Muscle layer of duodenum (tissue), 2 donors: ENCODE data around the gene WNT7A.

Experiments
- H3K27ac ChIP-seq: one replicate; pipeline ENCODE4 v1.7.0; 2013; ENCODE audit warnings: mild to moderate bottlenecking, low read length
- H3K27me3 ChIP-seq: one replicate; pipeline ENCODE4 v1.7.0; 2013; ENCODE audit warnings: low read depth, mild to moderate bottlenecking, control low read depth, low read length
- H3K36me3 ChIP-seq, 2 donors: one replicate each; pipeline ENCODE4 v1.7.0; 2013; ENCODE audit warnings: low read length in 2 of 2, control low read depth in 1 of 2, mild to moderate bottlenecking in 1 of 2; ENCODE audit not compliant: insufficient read depth in 2 of 2, control insufficient read depth in 1 of 2
- H3K4me1 ChIP-seq, 2 donors: one replicate each; pipeline ENCODE4 v1.7.0; 2013; ENCODE audit warnings: low read length in 2 of 2, mild to moderate bottlenecking in 2 of 2, control low read depth in 1 of 2, moderate library complexity in 1 of 2; ENCODE audit not compliant: insufficient read depth in 2 of 2, control insufficient read depth in 1 of 2
- H3K4me3 ChIP-seq, 2 donors: one replicate each; pipeline ENCODE4 v1.7.0; 2013; ENCODE audit warnings: low read length in 2 of 2, low read depth in 1 of 2, mild to moderate bottlenecking in 1 of 2
- H3K9me3 ChIP-seq, 2 donors: one replicate each; pipeline ENCODE4 v1.7.0; 2013; ENCODE audit warnings: low read length in 2 of 2, control low read depth in 1 of 2, mild to moderate bottlenecking in 1 of 2; ENCODE audit not compliant: control insufficient read depth in 1 of 2
- donor health status: healthy.

Gene WNT7A

GRCh38 chr3:13841826-13842225, 38.0 kb downstream of the WNT7A start:
- Histone ChIP-seq H3K36me3 (no peaks in the 10 kb centered on the region), H3K9me3 (no peaks in the 10 kb centered on the region), H3K4me1 (no peaks in the 10 kb centered on the region), H3K27ac (no peak overlapping the region), H3K27me3 (no peaks in the 10 kb centered on the region), H3K4me3 (no peak overlapping the region)

- Histone ChIP-seq H3K36me3 (no peaks in the 10 kb centered on the region), H3K9me3 (no peaks in the 10 kb centered on the region), H3K27ac (no peak overlapping the region), H3K4me3 (no peak overlapping the region), H3K27me3 (no peaks in the 10 kb centered on the region), H3K4me1 (no peaks in the 10 kb centered on the region)
These were observed 38.7 kb downstream of the WNT7A start for GRCh38 chr3:13841141-13841540.

GRCh38 chr3:13840456-13840855, 39.4 kb downstream of the WNT7A start:
- Histone ChIP-seq H3K9me3 (no peaks in the 10 kb centered on the region), H3K27me3 (no peaks in the 10 kb centered on the region), H3K27ac (no peak overlapping the region), H3K4me1 (no peaks in the 10 kb centered on the region), H3K4me3 (no peak overlapping the region), H3K36me3 (no peaks in the 10 kb centered on the region)

GRCh38 chr3:13839726-13840340, 40.0 kb downstream of the WNT7A start:
- Histone ChIP-seq H3K4me1 (no peaks in the 10 kb centered on the region), H3K36me3 (no peaks in the 10 kb centered on the region), H3K27me3 (no peaks in the 10 kb centered on the region), H3K9me3 (no peaks in the 10 kb centered on the region), H3K4me3 (no peak overlapping the region), H3K27ac (no peak overlapping the region)

GRCh38 chr3:13839253-13839652, 40.6 kb downstream of the WNT7A start:
- Histone ChIP-seq H3K27ac (no peak overlapping the region), H3K9me3 (no peaks in the 10 kb centered on the region), H3K27me3 (no peaks in the 10 kb centered on the region), H3K36me3 (no peaks in the 10 kb centered on the region), H3K4me3 (no peak overlapping the region), H3K4me1 (no peaks in the 10 kb centered on the region)

GRCh38 chr3:13838421-13838820, 41.5 kb downstream of the WNT7A start:
- H3K4me3 ChIP-seq = no peak overlapping the region
- no peaks in the 10 kb centered on the region for H3K9me3 ChIP-seq
- H3K4me1 ChIP-seq = no peaks in the 10 kb centered on the region
- no peaks in the 10 kb centered on the region for H3K36me3 ChIP-seq
- H3K27me3 ChIP-seq = no peaks in the 10 kb centered on the region
- H3K27ac ChIP-seq = no peak overlapping the region

GRCh38 chr3:13837751-13838150, 42.1 kb downstream of the WNT7A start:
- Histone ChIP-seq H3K9me3 (no peaks in the 10 kb centered on the region), H3K27ac (no peak overlapping the region), H3K27me3 (no peaks in the 10 kb centered on the region), H3K36me3 (no peaks in the 10 kb centered on the region), H3K4me3 (no peak overlapping the region), H3K4me1 (no peaks in the 10 kb centered on the region)

- H3K27ac ChIP-seq = no peak overlapping the region
- no peaks in the 10 kb centered on the region for H3K9me3 ChIP-seq
- H3K27me3 ChIP-seq = no peaks in the 10 kb centered on the region
- no peaks in the 10 kb centered on the region for H3K36me3 ChIP-seq
- H3K4me1 ChIP-seq = no peaks in the 10 kb centered on the region
- H3K4me3 ChIP-seq = no peak overlapping the region
These were observed 42.9 kb downstream of the WNT7A start for GRCh38 chr3:13836658-13837587.

GRCh38 chr3:13835246-13835645, 44.6 kb downstream of the WNT7A start:
- H3K27me3 ChIP-seq = no peaks in the 10 kb centered on the region
- no peak overlapping the region for H3K27ac ChIP-seq
- H3K4me3 ChIP-seq = no peak overlapping the region
- H3K36me3 ChIP-seq = no peaks in the 10 kb centered on the region
- H3K9me3 ChIP-seq = no peaks in the 10 kb centered on the region
- H3K4me1 ChIP-seq = no peaks in the 10 kb centered on the region

- no peaks in the 10 kb centered on the region for H3K36me3 ChIP-seq
- no peaks in the 10 kb centered on the region for H3K9me3 ChIP-seq
- no peak overlapping the region for H3K27ac ChIP-seq
- H3K4me3 ChIP-seq = no peak overlapping the region
- no peaks in the 10 kb centered on the region for H3K4me1 ChIP-seq
- no peaks in the 10 kb centered on the region for H3K27me3 ChIP-seq
These were observed 45.4 kb downstream of the WNT7A start for GRCh38 chr3:13834258-13835035.

- Histone ChIP-seq H3K4me3 (no peak overlapping the region), H3K4me1 (no peaks in the 10 kb centered on the region), H3K9me3 (no peaks in the 10 kb centered on the region), H3K27me3 (no peaks in the 10 kb centered on the region), H3K36me3 (no peaks in the 10 kb centered on the region), H3K27ac (no peak overlapping the region)
These were observed 46.2 kb downstream of the WNT7A start for GRCh38 chr3:13833506-13834257.
